ENCODE data around the gene CCDC51.
"Not testable (repeated sequence)": the region's sequence is repeated elsewhere in the genome, so short reads cannot be mapped to it uniquely, and the experiment has no call there.

Gene CCDC51

DNA sequence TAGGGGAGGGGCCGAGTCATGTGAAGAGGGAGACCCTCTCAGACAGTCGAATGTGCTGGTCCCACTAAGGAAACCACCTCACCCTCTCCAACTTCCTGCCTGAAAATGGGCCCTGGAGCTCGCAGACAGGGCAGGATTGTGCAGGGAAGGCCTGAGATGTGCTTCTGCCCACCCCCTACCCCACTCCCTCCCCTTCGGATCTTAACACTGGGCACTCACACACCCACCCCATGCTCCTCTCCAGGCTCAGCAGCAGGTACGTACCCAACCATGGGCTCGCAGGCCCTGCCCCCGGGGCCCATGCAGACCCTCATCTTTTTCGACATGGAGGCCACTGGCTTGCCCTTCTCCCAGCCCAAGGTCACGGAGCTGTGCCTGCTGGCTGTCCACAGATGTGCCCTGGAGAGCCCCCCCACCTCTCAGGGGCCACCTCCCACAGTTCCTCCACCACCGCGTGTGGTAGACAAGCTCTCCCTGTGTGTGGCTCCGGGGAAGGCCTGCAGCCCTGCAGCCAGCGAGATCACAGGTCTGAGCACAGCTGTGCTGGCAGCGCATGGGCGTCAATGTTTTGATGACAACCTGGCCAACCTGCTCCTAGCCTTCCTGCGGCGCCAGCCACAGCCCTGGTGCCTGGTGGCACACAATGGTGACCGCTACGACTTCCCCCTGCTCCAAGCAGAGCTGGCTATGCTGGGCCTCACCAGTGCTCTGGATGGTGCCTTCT is 26.6 kb upstream of the CCDC51 start:
- DNase-seq, result peak in 9 of 56 donors; percentile 20 to 56 (median 47)

DNA sequence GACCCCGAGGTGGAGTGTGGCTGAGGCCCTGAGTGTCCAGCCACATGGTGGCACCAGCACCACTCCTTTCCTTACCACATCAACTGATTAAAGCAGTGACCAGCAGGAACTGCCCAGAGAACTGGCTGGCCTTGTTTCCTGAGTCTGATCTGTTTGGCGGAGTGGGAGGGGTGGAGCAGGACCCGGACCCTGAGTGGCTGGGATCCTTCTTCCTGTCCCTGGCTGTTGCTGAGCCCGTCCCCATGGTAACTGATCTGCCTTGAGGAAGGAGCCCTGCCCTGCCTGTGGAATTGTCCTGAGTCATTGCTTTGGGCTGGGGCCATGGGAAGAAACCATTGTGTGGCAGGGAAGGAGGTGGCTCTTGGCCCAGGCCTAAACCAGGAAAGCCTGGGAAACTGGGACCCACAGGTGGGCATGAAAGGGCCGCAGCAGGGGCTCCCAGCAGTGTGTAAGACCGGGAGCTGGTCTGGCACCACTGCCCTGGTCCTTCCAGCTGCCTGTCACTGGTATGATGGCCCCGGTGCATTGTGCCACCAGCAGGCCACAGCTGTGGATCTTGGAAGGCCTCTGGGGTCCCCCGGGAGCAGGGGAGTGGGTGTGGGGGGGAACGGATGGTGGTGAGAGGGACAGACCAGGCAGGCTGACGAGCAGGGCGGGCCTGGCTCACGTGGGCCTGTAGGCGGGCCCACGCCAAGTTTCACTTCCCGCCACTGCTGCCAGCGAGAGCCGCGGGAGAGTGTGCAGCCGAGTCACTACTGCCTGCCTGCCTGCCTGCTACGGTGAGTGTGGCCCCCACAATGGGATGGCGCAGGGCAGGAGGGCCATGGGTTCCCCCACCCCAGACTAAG is 25.8 kb upstream of the CCDC51 start:
- DNase-seq, result peak; percentile 83 to 99 (median 96)

DNA sequence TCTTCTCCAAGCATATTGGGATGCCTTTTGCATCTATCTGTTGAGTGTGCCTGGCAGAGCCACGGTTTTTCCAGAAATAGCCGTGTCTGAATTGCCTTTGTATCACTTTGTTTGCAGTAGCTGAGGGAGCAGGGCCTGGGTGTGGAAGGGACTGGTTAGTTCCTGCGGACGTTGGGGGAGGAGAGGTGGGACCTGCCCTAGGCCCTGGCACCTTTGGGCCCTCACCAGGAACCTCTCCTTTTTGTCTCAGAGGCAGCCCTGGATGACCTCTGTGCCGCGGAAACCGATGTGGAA is 25.3 kb upstream of the CCDC51 start:
- DNase-seq, result no peak

DNA sequence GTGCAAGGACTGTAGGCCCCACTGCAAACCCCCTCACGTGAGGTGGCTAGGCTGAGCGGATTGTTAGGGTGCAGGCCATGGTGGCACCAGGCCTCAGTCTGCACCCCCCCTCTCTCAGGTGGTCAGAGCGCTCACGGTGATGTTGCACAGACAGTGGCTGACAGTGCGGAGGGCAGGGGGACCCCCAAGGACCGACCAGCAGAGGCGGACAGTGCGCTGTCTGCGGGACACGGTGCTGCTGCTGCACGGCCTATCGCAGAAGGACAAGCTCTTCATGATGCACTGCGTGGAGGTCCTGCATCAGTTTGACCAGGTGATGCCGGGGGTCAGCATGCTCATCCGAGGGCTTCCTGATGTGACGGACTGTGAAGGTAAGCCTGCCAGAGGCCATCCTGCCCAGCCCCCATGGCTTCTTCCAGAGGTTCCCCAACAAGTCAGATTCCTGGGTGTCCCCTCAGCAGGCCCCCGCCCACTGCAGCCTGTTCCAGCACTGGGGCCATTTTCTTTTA is 24.8 kb upstream of the CCDC51 start:
- peak in 2 of 56 donors; percentile 40 to 45 for DNase-seq

DNA sequence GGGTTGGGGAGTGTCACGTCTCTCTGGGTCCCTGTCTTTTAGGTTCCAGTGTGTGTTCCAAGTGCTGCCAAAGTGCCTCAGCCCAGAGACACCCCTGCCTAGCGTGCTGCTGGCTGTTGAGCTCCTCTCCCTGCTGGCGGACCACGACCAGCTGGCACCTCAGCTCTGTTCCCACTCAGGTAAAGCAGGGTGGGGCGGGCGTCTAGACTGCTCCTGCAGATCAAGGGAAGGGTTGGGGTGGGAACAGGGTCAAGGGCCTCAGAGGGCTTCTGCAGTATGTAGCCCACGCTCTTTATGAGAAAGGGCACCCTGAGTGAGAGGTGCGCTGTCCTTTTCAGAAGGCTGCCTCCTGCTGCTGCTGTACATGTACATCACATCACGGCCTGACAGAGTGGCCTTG is 23.8 kb upstream of the CCDC51 start:
- DNase-seq, result no peak

DNA sequence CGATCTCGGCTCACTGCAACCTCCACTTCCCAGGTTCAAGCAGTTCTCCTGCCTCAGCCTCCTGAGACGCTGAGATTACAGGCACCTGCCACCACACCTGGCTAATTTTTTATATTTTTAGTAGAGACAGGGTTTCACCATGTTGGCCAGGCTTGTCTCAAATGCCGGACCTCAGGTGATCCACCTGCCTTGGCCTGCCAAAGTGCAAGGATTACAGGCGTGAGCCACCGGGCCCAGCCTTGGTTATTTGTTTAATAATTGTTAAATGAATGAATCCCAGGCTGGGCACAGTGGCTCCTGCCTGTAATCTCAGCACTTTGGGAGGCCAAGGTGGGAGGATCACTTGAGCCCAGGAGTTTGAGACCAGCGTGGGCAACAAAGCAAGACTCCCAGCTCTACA is 21.8 kb upstream of the CCDC51 start:
- DNase-seq, result not testable (repeated sequence)

DNA sequence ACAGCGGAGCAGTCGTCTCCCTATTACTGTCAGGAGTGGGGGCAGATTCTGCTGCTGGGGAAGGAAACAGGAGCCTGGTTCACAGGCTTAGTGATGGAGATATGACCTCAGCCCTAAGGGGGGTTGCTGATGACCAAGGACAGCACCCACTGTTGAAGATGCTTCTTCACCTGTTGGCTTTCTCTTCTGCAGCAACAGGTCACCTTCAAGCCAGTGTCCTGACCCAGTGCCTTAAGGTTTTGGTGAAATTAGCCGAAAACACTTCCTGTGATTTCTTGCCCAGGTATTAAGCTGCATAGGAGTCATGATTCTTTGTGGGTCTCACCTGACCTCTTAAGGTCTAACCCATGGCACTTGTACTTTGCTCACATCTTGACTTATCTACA is 20.6 kb upstream of the CCDC51 start:
- DNase-seq, result no peak

DNA sequence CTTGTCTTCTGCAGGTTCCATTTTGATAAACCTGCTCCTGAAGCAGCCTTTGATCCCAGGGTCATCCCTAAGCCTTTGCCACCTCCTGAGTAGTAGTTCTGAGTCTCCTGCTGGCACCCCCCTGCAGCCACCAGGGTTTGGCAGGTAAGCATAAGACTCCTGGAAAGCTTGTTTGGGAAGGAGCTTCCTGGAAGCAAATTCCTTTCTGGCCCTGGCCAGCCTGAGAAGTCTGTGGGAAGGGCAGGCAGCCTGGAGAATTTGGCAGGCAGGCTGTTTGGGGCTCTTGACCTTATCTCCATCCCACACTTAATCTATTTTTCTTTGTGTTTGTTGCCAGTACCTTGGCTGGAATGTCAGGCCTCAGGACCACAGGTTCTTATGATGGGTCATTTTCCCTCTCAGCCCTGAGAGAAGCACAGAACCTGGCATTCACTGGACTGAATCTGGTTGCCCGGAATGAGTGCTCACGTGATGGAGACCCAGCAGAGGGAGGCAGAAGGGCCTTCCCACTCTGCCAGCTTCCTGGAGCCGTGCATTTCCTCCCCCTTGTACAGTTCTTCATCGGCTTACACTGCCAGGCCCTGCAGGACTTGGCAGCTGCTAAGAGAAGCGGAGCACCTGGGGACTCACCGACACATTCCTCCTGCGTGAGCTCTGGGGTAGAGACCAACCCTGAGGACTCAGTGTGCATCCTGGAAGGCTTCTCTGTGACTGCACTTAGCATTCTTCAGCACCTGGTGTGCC is 20.0 kb upstream of the CCDC51 start:
- no peak for DNase-seq

DNA sequence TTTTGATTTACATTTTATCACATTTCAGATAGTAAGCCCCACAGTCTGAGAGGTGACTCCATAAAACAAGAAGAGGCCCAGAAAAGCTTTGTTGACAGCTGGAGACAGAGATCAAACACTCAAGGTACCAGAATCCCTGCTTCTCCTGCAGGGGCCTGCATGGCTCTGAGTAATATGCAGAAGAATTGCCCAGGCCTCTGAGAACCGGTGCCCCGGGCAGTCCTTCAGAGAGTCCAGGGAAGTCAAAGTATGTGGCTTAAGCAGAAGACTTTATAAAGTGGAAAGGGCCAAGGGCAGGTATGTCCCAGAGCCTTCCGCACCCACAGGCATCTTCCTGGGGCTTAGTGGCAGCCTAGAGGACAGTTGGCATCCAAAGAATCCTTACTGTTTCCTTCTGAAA is 19.4 kb upstream of the CCDC51 start:
- DNase-seq, result no peak

DNA sequence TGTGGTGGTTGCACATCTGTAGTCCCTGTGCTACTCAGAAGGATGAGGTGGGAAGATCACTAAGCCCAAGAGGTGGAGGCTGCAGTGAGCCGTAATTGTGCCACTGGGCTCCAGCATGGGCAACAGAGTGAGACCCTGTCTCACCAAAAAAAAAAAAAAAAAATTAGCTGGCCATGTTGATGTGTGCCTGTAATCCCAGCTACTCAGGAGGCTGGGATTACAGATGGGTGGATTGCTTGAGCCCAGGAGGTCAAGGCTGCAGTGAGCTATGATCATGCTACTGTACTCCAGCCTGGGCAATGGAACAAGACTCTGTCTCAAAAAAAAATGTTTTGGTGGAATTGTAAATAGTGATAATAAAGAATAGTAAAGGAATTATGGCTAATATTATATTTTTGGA is 16.5 kb upstream of the CCDC51 start:
- no peak for DNase-seq

DNA sequence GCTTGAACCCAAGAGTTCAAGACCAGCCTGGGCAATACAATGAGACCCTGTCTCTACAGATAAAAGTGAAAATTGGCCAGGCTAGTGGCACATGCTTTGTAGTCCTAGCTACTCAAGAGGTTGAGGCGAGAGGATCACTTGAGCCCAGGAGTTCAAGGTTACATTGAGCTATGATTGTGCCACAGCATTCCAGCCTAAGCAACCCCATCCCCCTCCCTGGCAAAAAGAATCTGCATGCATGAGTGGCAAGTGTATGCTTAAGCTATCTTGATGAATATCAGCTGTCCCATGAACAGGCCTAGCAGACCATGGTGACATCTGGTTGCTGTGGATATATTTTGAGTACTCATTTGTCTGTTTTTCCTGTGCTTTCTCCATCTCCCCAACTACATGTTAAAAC is 11.4 kb upstream of the CCDC51 start:
- DNase-seq, result no peak

DNA sequence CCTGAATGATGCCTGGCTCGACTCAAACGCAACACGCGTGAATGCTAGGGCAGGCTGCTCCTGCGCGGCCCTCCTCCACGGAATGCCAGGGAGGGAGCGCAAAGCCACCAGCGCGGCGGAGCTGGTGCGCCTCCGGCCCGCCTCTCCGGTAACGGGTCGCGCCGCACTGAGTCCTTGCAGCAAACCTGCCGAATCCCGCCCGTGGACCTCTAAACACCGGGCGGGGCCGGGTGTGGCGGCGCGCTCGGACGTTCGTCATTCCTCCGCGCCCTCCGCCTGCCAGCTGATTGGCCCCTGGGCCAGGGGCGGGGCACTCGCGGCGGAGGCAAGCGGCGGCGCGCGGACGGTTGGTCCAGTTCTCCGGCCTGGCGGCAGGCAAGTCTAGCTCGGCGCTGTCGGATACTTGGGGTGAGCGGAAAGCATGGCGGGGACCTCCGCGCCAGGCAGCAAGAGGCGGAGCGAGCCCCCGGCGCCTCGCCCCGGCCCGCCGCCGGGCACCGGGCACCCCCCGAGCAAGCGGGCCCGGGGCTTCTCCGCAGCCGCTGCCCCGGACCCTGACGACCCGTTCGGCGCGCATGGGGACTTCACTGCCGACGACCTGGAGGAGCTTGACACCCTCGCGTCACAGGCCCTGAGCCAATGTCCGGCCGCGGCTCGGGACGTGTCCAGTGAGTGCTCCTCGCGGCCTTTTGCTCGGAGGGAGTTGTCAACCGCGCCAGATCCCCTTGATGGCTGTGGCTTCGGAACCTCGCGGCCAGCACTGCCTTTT is 6.7 kb upstream of the CCDC51 start, which contains the start of gene ATRIP:
Gene ATRIP, plus strand, starts transcription at position 313 of the 769 bp plus-strand sequence. Its CDS starts 109 bp downstream, at position 422.
- peak in 53 of 56 donors; percentile 48 to 92 (median 81) for DNase-seq

DNA sequence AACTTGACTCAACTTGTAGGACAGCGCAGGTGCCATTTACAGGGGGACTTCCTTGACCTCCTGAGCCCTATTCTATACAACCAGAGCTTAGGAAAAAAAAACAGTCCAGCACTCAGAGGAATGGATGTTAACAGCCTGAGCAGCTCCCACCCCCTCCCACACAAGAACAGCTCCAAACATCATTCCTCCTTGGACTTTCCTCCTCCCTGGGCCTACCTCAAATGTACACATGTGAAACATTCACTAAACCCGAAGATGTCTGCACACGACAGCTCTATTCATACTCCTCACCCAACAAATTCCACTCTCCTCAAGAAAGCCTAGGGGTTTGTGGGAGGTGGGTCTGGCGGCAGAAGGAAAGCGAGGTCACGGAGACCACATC is 6.1 kb upstream of the CCDC51 start:
- DNase-seq, result no peak

DNA sequence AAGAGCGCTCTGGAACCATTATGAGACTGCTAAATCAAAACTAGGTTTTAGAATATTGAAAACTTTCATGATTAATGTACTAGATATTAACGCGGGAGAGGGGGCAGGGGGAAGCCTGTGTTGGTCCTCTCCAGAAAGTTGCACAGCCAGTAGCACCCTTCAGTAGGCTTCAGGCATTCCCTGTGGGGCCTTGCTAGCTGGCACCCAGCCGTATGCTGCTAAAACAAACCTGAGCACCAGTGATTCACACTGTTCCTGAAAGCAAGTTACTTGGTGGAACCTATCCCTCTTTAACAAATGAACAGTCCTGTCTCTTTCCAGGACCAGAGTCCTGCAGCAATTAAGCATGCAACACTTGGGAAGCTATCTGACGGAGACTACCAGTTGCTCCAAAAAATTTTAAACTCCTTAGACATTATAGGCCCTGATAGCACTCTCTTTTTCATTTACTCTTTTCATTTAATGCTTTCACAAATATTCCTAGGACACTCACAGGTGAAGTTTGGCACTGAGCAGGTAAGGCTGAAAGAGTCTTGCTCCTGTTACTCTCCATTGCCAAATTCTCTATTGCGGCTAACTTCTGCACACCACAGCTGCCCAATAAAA is 5.5 kb upstream of the CCDC51 start:
- no peak for DNase-seq

DNA sequence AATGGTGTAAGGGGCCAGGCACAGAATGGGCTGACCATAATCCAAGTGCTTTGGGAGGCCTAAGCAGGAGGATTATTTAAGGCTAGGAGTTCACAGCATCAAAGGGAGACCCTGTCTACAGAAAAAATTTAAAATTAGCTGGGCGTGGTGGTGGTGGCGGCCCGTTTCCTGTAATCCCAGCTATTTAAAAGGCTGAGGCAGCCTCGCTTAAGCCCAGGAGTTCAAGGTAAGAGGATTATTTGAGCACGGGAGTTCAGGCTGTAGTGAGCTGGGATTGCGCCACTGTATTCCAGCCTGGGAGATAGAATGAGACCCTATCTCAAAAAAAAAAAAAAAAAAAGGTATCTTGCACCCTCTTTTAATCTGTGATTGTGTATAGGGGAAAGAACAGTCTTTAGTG is 2.0 kb upstream of the CCDC51 start:
- no peak for DNase-seq

DNA sequence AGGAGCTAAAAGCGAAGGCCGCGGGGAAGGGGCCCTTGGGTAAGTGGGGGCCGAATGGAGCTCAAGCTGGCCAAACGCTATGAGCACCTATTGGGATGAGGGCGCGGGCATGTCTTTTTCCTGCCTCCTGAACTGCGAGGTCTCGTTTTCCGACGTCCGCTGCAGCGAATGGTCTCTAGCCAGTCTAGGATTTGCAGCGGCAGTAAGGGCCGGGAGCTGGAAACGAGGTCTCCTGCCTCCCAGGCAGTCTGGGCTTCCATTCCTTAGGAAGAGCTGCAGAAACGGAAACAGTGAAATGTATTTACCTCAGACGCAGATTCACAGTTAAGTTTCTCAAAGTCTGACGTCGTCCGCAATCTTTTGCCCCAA is 655 bp upstream of the CCDC51 start:
- peak in 1 of 56 donors; percentile 58 for DNase-seq

DNA sequence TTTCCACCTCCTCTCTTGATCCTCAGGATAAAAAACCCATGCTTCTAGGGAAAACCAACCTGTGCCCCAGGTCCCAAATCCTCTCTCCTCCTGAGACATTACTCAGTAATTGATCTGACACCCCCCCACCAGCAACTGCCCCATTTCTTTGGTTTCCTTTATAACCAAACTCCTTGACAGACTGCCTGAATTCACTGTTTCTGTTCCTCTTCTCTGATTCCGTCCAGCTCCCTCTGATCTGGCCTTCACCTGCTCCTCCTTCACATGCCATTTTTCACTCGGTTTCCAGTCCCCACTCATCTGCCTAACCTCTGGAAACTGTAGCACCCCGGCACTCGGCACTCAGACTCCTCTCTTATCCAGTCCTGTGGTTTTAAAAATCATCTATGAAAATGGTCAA is 2.1 kb downstream of the CCDC51 start:
- no peak for DNase-seq

DNA sequence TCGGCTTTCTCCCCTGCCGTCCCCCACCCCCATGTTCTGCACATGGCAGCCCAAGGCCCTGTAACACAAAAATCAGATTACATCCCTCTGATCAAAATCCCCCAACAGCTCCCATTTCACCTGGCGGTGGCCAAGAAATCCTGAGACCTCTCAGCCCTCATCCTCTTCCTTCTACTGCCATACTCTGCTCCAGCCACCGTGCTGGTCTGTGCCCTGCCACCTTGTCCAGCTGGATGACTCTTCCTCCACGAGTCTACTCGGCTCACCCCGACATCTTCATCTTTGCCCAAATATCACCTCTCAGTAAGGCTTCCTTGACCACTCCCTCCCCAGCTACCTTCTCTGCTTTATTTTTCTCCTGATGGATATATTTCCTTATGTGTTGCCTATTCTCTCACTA is 3.1 kb downstream of the CCDC51 start:
- no peak for DNase-seq

DNA sequence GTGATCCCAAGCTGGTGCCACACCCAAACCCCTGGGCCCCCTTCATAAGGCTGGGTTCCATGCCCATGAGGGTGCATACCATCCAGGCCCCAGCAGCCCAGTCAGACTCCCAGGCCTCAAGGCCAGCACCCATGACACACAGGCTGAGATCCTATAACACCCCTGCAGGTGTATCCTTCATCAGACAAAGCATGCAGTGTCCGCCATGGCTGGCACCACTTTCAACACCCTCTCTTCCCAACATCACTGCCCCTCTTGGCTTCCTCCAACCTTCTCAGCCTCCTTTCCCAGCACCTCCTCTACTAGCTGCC is 3.5 kb downstream of the CCDC51 start:
- no peak for DNase-seq

DNA sequence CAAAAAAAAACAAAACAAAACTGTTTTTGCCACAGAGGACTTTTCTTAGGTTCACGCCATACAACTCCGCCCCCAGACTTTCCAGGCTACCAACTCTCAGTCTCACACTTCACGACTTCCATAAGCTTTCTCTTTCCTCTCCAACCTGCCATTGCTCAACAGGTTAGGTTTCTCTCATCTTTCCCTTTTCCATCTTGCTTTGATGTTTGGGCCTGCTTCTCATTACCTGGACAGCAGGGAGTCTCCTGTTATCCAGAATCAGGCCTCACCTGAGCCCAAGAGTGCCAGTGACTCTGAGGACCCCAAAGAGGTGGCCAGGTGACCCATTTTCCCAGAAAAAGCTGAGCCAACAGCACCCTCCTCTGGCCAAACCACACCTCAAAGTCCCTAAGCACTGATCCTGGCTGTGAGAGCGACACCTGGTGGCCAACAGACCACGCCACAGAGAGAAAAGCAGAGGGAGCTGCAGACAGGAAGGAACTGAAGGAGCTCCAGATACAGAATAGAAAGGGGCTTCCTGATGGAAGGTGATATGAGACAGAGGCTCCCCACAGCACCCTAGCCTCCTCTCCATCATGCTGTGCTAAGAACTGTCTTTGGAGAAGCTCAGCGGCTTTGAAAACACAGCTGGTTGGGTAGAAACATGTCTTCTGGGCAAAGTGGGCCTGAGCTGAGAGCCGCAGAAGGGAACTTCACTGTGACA is 4.0 kb downstream of the CCDC51 start:
- DNase-seq, result peak in 52 of 56 donors; percentile 46 to 94 (median 78)
